Upper lobe of left lung (tissue), 6 donors: ENCODE data around the gene LASP1. TPM values are rescaled to one million over a fixed set of nuclear protein-coding genes. Genes with fewer than 3 reads are reported as not detected.
"Not testable (repeated sequence)": the region's sequence is repeated elsewhere in the genome, so short reads cannot be mapped to it uniquely, and the experiment has no call there.

Source experiments
- ATAC-seq, 2 donors: fragments of 200-7000 bp; cut with Tn5 transposase; one replicate each; pipeline ENCODE4 v1.9.1; 2022; ENCODE audit warnings: mild to moderate bottlenecking in 2 of 2, moderate library complexity in 2 of 2; ENCODE audit not compliant: low FRiP score in 2 of 2
- DNase-seq, 2 donors: peaks; one replicate each; pipeline ENCODE4 v3.0.0-alpha.2; 2019 to 2020
- H3K27ac ChIP-seq, 4 donors: fragments of 200-600 bp; sonication (generic); one replicate each; pipeline ENCODE4 v1.5.1; 2016 to 2019
- H3K27me3 ChIP-seq, 4 donors: fragments of 200-600 bp; sonication (generic); one replicate each; pipeline ENCODE4 v1.5.1; 2017 to 2019
- H3K36me3 ChIP-seq, 4 donors: fragments of 200-600 bp; sonication (generic); one replicate each; pipeline ENCODE4 v1.5.1; 2016 to 2019
- H3K4me1 ChIP-seq, 4 donors: fragments of 200-600 bp; sonication (generic); one replicate each; pipeline ENCODE4 v1.5.1; 2018 to 2019
- H3K4me3 ChIP-seq, 4 donors: fragments of 200-600 bp; sonication (generic); one replicate each; pipeline ENCODE4 v1.5.1; 2017 to 2019; ENCODE audit warnings: mild to moderate bottlenecking in 2 of 4, moderate library complexity in 1 of 4
- H3K9me3 ChIP-seq, 4 donors: fragments of 200-600 bp; sonication (generic); one replicate each; pipeline ENCODE4 v1.5.1; 2018 to 2019
- EP300 ChIP-seq, 4 donors: sonication (generic); formaldehyde crosslinking; IDR thresholded peaks; one replicate each; pipeline ENCODE4 v1.5.1; 2017; ENCODE audit warnings: antibody characterized with exemption in 4 of 4, control low read depth in 2 of 4
- POLR2A ChIP-seq, 4 donors: fragments of 450-650 bp; IDR thresholded peaks; one replicate each; pipeline ENCODE4 v1.5.1; 2016 to 2017; ENCODE audit warnings: antibody characterized with exemption in 4 of 4, mild to moderate bottlenecking in 2 of 4
- POLR2AphosphoS5 ChIP-seq, 2 donors: sonication (generic); formaldehyde crosslinking; IDR thresholded peaks; one replicate each; pipeline ENCODE4 v1.5.1; 2017; ENCODE audit warnings: antibody characterized with exemption in 2 of 2
- WGBS, 2 donors: methylation state at CpG; one replicate each; pipeline ENCODE4 v1.1.5; 2017 to 2018; 5-methylcytosine and 5-hydroxymethylcytosine counted together
- total RNA-seq, 6 donors: library from RNA; depleted of rRNA in 4 of 6; stranded (reverse); fragments of >200 nt in 4 of 6; gene quantifications; one replicate each; pipeline versions ENCODE4 v1.1.0 to v1.2.1, GENCODE V29; 2016 to 2021
- TF ChIP-seq, protein P1 (sequence below), 6 experiments: fragments of 450-650 bp in 4 of 6; fragments of 200-600 bp in 2 of 6; sonication (generic) in 2 of 6; IDR thresholded peaks; one replicate each; pipeline ENCODE4 v1.5.1; 2016 to 2019; ENCODE audit warnings: antibody characterized with exemption in 6 of 6
- donor health status: DM: no; HTN: no; CAD: no; lungs with moderate emphysema.
- donor health status: DM: no; HTN: yes; CAD: no; lungs with severe emphysema.

Gene LASP1
- total RNA-seq, 6 donors from 2014 or later = 97.9 to 168 (median 149) TPM

DNA sequence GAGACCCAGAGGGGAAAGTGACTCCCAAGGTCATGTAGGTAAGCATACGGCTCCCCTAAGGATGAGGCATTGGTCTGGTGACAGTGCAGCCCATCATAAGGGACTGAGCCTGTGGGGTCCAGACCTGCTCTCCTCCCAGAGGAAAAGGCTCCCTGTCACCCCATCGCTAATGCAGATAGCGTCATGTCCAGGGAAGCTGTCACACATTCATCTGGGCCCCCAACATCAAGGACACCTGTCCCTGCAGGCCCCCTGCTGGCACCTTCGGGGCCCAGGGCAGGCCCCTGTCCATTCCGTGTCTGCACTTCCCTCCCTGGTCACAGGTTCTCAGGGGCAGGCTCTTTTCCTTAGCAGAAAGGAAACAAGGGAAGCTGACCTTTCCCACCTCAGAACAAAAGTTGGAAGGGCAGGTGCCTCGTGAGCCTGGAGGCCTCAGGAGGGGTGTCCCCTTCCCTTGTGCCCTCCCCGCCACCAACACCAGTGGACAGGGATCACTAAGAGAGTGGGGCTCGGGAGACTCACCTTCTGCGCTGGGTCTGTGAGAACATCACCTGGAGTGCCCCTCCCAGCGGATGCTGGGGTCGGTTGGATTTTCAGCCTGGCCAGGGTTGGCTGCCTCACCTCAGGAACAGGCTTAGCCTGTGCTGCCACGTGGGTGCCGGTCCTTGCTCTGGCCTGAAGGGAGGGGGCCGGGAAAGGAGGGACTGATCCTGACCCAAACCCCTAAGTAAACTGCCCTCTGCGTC, 38.2 kb downstream of the LASP1 start:
- H3K36me3 ChIP-seq = peaks cover 0 to 59% (median 20%) of the 10 kb centered on the region in 4 donors
- H3K27ac ChIP-seq = peak overlapping the region; percentile 31 to 79 (median 66)
- H3K4me1 ChIP-seq = peaks cover 48 to 70% (median 62%) of the 10 kb centered on the region in 4 donors
- ATAC-seq = no peak
- TF ChIP-seq, protein P1, sequence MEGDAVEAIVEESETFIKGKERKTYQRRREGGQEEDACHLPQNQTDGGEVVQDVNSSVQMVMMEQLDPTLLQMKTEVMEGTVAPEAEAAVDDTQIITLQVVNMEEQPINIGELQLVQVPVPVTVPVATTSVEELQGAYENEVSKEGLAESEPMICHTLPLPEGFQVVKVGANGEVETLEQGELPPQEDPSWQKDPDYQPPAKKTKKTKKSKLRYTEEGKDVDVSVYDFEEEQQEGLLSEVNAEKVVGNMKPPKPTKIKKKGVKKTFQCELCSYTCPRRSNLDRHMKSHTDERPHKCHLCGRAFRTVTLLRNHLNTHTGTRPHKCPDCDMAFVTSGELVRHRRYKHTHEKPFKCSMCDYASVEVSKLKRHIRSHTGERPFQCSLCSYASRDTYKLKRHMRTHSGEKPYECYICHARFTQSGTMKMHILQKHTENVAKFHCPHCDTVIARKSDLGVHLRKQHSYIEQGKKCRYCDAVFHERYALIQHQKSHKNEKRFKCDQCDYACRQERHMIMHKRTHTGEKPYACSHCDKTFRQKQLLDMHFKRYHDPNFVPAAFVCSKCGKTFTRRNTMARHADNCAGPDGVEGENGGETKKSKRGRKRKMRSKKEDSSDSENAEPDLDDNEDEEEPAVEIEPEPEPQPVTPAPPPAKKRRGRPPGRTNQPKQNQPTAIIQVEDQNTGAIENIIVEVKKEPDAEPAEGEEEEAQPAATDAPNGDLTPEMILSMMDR (IDR thresholded peaks at IDR 0.05) = no peak
- no peak for TF ChIP-seq EP300 (IDR thresholded peaks at IDR 0.05)
- no peak for TF ChIP-seq POLR2AphosphoS5 (IDR thresholded peaks at IDR 0.05)
- no peak for TF ChIP-seq POLR2A (IDR thresholded peaks at IDR 0.05)
- DNase-seq = no peak
- H3K27me3 ChIP-seq = no peaks in the 10 kb centered on the region
- no peaks in the 10 kb centered on the region for H3K9me3 ChIP-seq
- no peak overlapping the region for H3K4me3 ChIP-seq
- 45 to 65% methylated on average over 6 to 14 of the region's 15 CpGs for WGBS, 2 donors

GRCh38 chr17:38908676-38909181, 38.9 kb downstream of the LASP1 start:
- ATAC-seq = no peak
- Histone ChIP-seq H3K9me3 (no peaks in the 10 kb centered on the region), H3K36me3 (peaks cover 0 to 56% (median 20%) of the 10 kb centered on the region in 4 donors), H3K27me3 (no peaks in the 10 kb centered on the region), H3K27ac (peak overlapping the region; percentile 31 to 79 (median 66)), H3K4me1 (peaks cover 48 to 76% (median 62%) of the 10 kb centered on the region in 4 donors), H3K4me3 (no peak overlapping the region)
- TF ChIP-seq POLR2A (IDR thresholded peaks at IDR 0.05) (no peak), POLR2AphosphoS5 (IDR thresholded peaks at IDR 0.05) (peak; percentile 47 to 50), EP300 (IDR thresholded peaks at IDR 0.05) (peak in 1 of 4 donors; percentile 53)
- DNase-seq = no peak
- 21 to 40% methylated on average over 6 to 8 of the region's 8 CpGs for WGBS, 2 donors

- ATAC-seq (no peak), DNase-seq (no peak)
- TF ChIP-seq EP300 (IDR thresholded peaks at IDR 0.05) = no peak
- no peak for TF ChIP-seq POLR2AphosphoS5 (IDR thresholded peaks at IDR 0.05)
- TF ChIP-seq, protein P1 (IDR thresholded peaks at IDR 0.05) = no peak
- no peak for TF ChIP-seq POLR2A (IDR thresholded peaks at IDR 0.05)
- no peaks in the 10 kb centered on the region for H3K27me3 ChIP-seq
- peaks cover 8 to 55% (median 30%) of the 10 kb centered on the region in 4 donors for H3K36me3 ChIP-seq
- peak overlapping the region in 1 of 4 donors; percentile 79 for H3K27ac ChIP-seq
- peaks cover 52 to 85% (median 73%) of the 10 kb centered on the region in 4 donors for H3K4me1 ChIP-seq
- H3K9me3 ChIP-seq = no peaks in the 10 kb centered on the region
- H3K4me3 ChIP-seq = no peak overlapping the region
- 80 to 86% methylated on average over 5 of the region's 5 CpGs for WGBS, 2 donors
Observed at GRCh38 chr17:38910325-38910724, 40.5 kb downstream of the LASP1 start.

DNA sequence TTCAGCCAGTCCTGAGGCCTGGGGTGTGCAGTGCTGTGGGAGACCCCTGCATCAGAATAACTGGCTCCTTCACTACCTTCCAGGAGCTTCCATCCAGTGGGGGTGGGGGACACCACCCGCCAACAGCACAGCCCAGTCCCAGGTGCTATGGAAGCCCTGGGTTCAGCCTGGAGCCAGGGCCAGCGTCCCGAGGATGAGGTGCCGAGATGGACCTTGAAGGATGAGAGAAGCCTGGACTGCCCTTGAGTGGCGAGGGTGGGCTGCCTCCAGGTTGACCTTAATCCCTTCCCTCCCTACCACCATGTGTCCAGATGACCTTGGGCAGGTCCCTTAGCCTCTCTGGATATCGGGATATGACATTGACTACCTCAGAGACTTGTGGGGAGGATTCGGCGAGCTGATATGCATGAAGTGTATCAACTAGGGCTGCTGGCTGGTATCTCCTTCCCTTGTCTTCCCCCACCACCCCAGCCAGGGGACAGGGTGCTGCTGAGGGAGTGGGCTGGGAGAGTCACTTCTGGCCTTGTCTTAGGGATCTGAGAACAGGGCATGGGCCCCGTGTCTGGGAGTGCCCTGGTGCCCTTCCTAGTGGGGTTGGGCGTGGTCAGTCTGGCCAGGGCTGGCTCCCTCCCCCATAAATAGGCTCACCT, 41.3 kb downstream of the LASP1 start:
- Histone ChIP-seq H3K4me1 (peaks cover 47 to 80% (median 71%) of the 10 kb centered on the region in 4 donors), H3K27me3 (no peaks in the 10 kb centered on the region), H3K27ac (peak overlapping the region in 3 of 4 donors; percentile 26 to 75 (median 41)), H3K4me3 (no peak overlapping the region), H3K9me3 (no peaks in the 10 kb centered on the region), H3K36me3 (peaks cover 17 to 58% (median 36%) of the 10 kb centered on the region in 4 donors)
- ATAC-seq (no peak), DNase-seq (peak in 1 of 2 donors; percentile 11)
- TF ChIP-seq EP300 (IDR thresholded peaks at IDR 0.05) (no peak), POLR2AphosphoS5 (IDR thresholded peaks at IDR 0.05) (no peak), POLR2A (IDR thresholded peaks at IDR 0.05) (no peak)
- TF ChIP-seq, protein P1 (IDR thresholded peaks at IDR 0.05) = no peak
- WGBS, 2 donors = 80 to 84% methylated on average over 6 to 10 of the region's 10 CpGs

DNA sequence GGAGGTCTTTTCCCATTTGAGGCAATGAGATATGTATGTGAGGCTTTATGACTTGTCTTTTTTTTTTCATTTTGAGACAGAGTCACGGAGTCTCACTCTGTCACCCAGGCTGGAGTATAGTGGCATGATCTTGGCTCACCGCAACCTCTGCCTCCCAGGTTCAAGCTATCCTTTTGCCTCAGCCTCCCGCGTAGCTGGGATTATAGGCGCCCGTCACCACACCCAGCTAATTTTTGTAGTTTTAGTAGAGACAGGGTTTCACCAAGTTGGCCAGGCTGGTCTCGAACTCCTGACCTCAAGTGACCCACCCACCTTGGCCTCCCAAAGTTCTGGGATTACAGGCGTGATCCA, 41.8 kb downstream of the LASP1 start:
- peaks cover 42 to 75% (median 66%) of the 10 kb centered on the region in 4 donors for H3K4me1 ChIP-seq
- ATAC-seq, H3K27me3 ChIP-seq, H3K4me3 ChIP-seq, H3K9me3 ChIP-seq: not testable (repeated sequence)
- peaks cover 18 to 63% (median 40%) of the 10 kb centered on the region in 4 donors for H3K36me3 ChIP-seq
- DNase-seq = peak in 1 of 2 donors; percentile 2
- WGBS, 2 donors = 95 to 96% methylated on average over 8 of the region's 8 CpGs
- peak overlapping the region; percentile 26 to 75 (median 44) for H3K27ac ChIP-seq
